Prostate gland (tissue), 2 donors: ENCODE results near the gene RPS24.

Experiments
- CTCF ChIP-seq, 4 experiments: fragments of 200-600 bp in 2 of 4; fragments of 450-650 bp in 2 of 4; sonication (generic) in 2 of 4; IDR thresholded peaks; 1 replicate in 3 of 4; 2 replicates in 1 of 4; pipeline ENCODE4 v1.5.1; 2016 to 2019; ENCODE audit warnings: antibody characterized with exemption in 4 of 4, mild to moderate bottlenecking in 2 of 4, moderate library complexity in 2 of 4
- POLR2A ChIP-seq: fragments of 450-650 bp; IDR thresholded peaks from one replicate; pipeline ENCODE4 v1.6.1; 2016; ENCODE audit warnings: antibody characterized with exemption, mild to moderate bottlenecking
- POLR2AphosphoS5 ChIP-seq: sonication (generic); formaldehyde crosslinking; IDR thresholded peaks from one replicate; pipeline ENCODE4 v1.6.1; 2017; ENCODE audit warnings: antibody characterized with exemption

- TF ChIP-seq POLR2A = no peak
- TF ChIP-seq CTCF (IDR thresholded peaks at IDR 0.05) = no peak
- TF ChIP-seq POLR2AphosphoS5 = no peak
These were observed 2.4 kb downstream of the RPS24 start for GRCh38 chr10:78035933-78036583.
